ENCODE results near the gene RNF223.
"Not testable (repeated sequence)": the region's sequence is repeated elsewhere in the genome, so short reads cannot be mapped to it uniquely, and the experiment has no call there.

The RNF223 gene

DNA sequence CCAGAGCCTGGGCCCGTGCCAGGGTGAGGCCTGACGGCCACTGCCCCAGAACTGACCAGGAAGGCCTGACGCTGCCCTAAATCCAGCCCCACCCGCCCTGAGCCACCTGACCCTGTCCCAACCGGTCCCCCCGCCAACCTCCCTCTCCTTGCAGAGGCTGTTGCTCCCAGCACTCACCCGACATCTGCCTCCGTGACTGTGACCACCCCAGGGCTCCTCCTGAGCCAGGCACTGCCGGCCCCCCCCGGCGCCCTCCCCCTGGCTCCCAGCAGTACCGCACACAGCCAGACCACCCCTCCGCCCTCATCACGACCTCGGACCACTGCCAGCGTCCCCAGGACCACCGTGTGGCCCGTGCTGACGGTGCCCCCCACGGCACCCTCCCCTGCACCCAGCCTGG lies 27.9 kb downstream of the RNF223 start:
- DNase-seq (ENCODE audit: low read depth): no peak

DNA sequence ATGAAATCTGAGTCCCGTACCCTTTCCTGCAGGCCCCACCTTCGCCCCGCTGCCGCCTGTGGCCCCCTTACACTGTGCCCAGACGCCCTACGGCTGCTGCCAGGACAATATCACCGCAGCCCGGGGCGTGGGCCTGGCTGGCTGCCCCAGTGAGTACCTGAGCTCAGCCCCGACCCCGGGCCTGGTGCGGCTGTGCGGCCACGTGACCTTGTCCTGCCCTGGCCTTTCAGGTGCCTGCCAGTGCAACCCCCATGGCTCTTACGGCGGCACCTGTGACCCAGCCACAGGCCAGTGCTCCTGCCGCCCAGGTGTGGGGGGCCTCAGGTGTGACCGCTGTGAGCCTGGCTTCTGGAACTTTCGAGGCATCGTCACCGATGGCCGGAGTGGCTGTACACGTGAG lies 29.0 kb downstream of the RNF223 start:
- DNase-seq (ENCODE audit: low read depth): no peak

DNA sequence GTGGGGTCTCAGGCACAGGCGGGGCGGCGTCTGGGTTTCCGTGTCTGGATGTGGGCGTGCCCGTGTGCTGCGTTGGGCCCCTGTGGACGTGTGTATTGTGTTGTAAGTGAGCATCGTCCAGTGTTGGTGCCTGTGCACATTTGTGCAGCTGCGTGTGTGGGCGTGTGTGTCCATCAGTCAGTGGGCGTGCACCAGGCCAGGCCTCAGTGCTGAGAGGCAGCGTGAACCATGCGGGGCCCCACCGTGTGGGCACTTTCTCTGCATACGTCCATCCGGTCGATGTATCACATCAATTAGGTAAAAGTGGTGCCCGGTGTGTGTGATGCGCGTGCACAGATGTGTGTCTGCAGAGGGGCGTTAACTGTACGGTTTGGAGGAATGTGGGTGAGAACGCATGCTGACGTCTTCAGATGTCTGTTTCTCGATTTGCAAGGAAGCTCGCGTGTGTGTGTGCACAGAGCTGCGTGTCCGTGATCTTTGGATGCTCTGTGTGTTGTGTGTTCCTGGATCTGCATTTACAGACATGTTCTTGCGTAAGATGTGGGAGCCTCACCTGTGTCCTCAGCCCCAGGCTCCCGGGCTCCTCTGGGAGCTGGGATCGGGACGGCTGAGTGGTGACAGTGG lies 29.5 kb downstream of the RNF223 start:
- DNase-seq (ENCODE audit: low read depth): no peak

DNA sequence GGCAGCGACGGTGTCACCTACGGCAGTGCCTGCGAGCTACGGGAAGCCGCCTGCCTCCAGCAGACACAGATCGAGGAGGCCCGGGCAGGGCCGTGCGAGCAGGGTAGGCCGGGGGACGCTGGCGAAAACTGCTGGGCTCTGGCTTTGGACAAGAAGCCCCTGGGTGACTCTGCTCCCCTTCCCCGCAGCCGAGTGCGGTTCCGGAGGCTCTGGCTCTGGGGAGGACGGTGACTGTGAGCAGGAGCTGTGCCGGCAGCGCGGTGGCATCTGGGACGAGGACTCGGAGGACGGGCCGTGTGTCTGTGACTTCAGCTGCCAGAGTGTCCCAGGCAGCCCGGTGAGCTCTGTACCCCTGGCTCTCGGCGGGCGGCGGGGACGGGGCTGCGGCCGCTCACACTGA lies 30.2 kb downstream of the RNF223 start:
- DNase-seq (ENCODE audit: low read depth): no peak

DNA sequence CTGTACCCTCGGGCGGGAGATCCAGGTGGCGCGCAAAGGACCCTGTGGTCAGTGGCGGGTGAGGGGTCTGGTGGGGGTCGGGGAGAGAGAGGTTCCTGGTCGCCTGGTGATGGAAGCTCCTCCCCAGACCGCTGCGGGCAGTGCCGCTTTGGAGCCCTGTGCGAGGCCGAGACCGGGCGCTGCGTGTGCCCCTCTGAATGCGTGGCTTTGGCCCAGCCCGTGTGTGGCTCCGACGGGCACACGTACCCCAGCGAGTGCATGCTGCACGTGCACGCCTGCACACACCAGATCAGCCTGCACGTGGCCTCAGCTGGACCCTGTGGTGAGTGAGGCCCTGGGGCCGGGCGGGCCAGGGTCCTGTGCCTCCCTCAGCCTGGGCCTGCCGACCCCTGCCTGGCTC lies 30.7 kb downstream of the RNF223 start:
- DNase-seq (ENCODE audit: low read depth): no peak

DNA sequence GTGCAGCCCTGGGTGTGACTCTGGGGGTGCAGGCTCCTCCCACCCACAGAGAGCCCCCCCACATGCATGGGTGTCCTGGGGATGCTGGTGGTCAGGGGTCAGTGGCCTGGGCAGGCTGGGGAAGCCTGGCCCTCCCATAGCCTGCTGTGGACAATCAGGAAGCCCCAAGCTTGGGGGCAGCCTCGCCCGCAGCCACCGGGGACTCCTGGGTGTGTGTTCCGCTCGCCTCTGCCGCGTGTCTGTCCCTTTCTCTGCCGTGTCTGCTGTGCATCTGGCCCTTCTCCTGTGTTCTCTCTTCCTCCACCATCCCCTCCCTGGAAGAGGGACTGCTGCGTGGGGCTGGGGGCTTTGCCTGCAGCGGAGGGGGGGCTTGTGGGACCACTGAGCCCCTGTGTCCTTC lies 31.3 kb downstream of the RNF223 start:
- DNase-seq (ENCODE audit: low read depth): no peak

DNA sequence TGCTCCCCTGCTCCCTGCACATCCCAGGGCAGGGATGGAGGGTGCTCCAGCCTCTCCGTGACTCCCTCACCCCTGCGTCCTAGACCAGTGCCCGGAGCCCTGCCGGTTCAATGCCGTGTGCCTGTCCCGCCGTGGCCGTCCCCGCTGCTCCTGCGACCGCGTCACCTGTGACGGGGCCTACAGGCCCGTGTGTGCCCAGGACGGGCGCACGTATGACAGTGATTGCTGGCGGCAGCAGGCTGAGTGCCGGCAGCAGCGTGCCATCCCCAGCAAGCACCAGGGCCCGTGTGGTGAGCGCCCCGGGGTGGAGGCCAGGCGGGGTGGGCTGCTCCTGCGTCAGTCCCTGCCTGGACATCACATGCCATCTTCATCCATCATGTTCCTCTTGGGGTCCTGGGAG lies 32.2 kb downstream of the RNF223 start:
- no peak for DNase-seq (ENCODE audit: low read depth)

DNA sequence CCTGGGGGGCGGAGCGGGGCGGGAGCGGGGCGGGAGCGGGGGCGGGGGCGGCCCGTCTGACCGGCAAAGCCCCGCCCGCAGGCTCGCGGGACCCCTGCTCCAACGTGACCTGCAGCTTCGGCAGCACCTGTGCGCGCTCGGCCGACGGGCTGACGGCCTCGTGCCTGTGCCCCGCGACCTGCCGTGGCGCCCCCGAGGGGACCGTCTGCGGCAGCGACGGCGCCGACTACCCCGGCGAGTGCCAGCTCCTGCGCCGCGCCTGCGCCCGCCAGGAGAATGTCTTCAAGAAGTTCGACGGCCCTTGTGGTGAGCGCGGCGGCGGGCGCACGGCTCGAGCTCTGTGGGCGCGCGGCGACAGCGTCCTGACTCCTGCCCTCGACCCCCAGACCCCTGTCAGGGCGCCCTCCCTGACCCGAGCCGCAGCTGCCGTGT lies 33.0 kb downstream of the RNF223 start:
- DNase-seq (ENCODE audit: low read depth): no peak

DNA sequence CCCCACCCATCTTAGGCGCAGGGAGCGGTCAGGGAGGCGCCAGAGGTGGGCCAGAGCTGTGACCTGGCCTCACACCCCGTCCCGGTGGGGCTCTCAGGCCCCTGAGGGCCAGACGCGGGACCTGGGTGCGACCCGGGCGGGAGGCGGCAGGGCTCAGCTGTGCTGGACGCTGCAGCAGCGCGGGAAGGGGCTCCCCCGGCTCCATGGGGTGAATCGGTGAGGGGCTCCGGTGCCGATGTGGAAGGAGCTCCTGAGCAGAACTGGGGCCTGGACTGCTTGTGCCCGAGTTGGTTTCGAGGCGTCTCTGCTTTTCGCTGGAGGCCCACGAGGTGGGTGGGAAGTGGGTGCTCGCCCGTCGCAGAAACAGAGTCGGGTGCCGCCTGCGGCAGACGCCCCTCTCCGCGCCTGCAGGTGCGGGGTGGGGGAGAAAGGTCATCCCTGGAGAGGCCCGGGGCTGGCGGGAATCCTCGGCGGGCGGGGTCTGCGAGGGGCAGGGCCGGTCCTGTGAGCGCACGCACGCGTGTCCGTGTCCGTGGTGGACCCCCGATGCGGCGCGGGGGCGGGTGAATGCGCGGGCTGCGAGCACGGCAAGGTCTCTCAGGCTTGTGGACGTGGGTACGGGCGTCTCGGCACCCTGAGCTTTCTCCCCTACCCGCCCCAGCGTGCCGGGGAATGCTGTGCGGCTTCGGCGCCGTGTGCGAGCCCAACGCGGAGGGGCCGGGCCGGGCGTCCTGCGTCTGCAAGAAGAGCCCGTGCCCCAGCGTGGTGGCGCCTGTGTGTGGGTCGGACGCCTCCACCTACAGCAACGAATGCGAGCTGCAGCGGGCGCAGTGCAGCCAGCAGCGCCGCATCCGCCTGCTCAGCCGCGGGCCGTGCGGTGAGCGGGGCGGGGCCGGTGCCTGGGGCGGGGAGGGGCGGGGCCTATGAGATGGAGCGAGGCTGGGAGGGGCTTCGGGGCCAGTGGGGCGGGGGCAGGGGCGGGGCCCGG lies 33.8 kb downstream of the RNF223 start:
- no peak for DNase-seq (ENCODE audit: low read depth)

DNA sequence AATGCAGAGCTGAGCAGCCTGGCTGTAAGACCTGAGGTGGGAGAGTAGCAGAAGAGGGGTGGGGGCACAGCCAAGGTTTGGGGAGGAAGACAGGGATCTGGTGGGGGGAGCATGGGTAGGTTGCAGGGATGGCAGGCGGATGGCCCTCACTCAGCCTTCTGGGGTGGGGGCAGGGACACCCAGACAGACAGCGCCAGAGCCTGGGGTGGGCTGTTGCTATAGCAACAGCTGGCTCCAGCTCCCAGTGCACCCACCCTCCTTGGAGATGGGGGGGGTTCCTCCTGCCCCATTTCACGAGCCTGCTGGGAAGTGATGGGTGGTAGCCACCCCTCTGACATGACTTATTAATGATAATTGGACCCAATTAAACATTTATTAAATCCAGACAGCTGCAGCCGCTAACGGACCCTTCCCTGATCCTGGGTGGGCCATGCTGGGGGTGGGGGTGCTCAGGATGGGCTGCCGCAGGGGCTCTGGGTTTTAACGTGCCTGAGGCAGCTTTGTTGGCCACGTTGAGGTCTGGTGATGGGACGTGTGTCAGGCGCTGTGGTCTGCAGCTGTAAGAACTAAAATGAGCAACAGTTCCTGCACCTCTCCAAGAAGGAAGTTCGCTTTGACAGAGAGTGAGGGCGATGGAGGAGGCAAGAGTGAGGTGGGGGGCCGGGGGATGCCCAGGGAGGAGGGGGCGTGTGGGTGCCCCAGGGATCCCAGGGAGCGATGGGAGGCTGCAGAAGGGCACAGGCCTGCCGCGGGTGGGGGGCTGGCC lies 34.8 kb downstream of the RNF223 start:
- no peak for DNase-seq (ENCODE audit: low read depth)

DNA sequence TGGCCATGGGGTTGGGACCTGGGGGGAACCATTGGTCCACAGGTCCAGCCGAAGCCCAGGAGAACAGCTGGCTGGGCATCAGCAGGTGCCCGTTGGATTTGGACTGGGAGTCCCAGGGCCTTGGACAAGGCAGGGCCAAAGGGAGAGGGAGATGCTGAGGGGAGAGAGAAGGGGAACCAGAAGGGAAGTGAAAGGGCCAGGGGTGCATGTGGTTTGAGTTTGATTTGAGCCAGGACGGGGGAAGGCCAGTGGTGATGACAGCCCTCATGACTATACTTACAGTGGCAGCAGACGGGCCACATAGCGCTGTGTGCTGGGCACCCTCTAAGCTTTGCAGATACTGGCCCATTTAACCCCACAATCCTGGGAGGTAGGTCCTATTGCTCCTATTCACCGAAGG lies 35.4 kb downstream of the RNF223 start:
- no peak for DNase-seq (ENCODE audit: low read depth)

DNA sequence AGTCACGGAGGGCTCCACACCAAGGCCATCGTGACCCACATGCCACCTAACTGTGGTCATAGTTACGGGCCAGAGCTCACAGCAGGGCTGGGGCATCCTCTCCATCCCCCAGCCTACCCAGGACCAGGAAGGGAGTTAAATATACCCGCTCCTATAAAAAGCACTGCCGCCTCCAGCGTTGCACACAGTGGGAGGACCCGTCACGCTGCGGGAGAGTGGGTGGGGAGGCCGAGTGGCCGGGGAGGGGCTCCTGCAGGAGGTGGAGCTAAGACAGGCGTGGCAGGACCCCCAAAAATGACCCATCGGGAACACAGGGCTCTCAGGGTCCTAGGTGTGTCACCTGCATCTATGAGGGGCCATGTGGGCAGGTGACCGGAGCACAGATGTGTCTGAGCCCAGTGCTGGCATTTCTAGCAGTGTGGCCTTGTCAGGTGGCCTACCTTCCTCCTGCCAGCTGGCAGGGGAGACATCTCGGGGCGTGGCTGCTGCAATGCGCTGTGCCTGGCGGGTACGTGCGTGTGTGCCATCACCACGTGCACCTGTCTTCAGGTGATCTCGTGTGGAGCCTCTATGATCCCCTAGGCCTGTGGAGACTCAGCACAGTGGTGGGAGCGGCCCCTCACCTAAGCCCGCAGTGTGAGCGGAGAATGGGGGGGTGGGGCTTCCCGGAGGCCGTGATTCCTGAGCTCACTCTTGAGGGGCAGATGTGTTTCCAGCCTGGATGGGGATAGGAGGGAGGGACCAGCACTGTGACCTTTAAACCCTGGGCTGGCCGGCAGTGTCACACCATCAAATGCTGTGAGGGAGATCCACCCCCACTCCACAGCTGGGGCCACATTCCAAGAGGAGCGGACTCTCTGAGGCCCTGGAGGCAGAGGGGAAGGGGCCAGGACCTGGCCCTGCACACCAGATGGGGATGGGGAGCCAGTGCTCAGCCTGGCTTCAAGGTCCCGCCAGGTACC lies 36.5 kb downstream of the RNF223 start:
- DNase-seq (ENCODE audit: low read depth): no peak

DNA sequence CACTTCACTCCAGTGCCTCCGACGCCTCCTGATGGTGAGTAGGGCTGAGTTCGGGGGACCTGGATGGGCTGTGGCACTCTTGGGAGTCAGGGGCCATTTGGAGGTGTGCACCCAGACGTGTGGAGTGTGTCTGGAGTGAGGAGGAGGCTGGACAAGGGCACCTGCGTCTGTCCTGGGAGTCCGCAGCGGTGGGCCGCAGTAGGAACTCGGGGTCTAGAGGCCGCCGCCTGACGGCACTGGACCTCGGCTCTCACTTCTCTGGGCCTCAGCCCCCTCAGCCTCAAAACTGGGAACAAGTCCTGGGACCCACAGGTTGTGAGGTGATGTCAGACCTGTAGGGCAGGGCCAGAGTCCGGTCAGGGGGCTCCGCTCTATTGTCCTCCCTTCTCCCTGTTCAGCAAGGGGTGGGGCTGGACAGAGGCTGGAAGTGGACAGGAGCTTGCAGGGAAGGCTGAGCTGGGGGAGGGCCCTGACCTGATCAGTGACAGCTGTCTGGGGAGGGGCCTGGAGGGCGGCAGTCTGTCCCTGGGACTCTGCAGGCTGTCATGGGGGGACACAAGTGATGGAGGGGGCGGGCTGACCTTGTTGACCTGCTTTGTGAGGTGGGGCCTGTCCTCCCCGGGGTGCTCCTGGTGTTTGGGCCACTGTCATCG lies 38.7 kb downstream of the RNF223 start:
- no peak for DNase-seq (ENCODE audit: low read depth)

DNA sequence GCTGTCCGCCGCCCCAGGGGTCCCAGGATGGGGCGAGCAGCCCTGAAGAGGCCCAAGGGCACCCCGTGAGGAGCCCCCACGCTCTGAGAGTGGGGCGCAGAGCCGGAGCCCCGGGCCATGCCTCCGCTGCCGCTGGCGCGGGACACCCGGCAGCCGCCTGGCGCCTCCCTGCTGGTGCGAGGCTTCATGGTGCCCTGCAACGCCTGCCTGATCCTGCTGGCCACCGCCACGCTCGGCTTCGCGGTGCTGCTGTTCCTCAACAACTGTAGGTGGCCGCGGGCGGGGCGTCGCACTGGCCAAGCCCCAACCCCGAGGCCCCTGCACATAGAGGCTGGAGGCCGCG lies 39.7 kb downstream of the RNF223 start:
- no peak for DNase-seq (ENCODE audit: low read depth)

DNA sequence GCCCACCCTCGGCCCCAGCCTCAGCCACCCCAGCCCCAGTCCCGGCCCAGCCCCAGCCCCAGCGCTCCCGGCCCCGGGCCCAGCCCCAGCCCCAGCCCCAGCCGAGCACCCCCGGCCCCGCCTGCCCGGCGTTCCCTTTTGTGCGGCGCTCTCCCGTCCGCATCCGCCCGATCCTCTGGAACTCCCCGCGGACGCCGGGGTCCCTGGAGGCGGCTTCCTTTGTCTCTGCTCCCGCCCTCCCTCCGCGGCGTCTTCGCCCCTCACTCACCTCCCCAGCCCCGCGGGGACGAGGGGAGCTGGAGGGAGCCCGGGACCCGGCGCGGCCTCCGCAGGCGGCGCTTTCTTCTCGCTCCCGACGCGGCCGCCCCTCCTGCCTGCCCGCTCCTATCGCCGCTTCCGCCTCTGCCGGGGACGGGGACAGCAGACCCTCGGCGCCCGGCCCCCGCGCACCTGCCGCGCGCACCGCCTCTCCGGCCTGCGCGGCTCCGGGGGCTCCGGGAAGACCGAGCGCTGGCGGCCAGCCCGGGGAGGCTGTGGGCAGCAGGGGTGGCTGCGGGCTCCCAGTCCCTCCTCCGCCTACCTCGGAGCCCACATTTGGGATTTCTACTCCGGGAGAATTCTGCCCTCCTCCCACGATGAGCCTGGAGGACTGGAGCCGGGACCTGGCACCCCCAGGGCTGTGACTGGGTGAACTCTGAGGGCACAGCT lies 40.2 kb downstream of the RNF223 start:
- DNase-seq (ENCODE audit: low read depth): no peak

DNA sequence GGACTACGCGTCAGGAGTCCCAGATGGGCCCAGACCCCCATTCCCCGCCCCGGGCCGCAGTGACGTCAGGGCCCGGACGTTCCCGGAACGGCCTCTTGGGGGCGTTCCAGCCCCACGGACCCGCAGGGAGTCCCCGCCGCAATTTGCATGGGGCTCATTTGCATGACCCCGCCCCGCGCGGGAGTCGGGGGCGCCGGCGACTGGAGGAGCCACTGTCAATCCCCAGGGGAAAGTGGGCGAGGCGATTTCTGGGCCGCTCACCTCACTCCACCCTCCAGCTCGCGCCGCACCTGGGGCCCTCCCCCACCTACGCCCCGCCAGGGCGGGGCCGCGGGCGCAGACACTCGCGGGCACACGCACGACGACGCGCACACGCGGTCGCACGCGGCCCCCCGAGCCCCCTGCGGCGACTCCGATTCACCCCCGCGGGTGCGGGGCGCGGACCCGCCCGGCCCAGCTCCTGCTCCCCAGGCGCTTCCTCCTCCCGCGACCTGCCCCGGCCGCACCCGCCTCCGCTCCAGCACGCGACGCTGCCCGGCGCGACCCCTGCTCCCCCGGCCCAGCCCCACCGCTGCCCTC lies 41.0 kb downstream of the RNF223 start:
- no peak for DNase-seq (ENCODE audit: low read depth)

DNA sequence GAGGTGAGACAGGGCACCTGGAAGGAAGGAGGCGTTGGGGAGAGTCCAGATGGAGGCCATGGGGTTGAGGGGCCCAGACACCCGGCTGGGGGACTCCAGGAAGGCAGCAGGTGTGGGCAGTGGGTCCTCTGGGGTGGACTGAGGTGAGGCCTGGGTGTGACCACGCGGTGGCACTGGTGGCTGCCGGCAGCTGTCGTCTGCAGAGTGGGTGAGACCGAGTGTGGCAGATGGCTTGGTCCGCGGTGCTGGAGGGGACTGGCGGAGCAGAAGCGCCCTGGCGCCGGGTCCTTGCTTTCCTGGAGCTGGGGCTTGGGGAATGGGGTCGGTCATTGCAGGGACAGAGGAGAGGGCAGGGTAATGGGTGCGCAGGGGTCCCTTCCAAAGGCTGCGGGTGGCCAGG lies 41.7 kb downstream of the RNF223 start:
- no peak for DNase-seq (ENCODE audit: low read depth)

DNA sequence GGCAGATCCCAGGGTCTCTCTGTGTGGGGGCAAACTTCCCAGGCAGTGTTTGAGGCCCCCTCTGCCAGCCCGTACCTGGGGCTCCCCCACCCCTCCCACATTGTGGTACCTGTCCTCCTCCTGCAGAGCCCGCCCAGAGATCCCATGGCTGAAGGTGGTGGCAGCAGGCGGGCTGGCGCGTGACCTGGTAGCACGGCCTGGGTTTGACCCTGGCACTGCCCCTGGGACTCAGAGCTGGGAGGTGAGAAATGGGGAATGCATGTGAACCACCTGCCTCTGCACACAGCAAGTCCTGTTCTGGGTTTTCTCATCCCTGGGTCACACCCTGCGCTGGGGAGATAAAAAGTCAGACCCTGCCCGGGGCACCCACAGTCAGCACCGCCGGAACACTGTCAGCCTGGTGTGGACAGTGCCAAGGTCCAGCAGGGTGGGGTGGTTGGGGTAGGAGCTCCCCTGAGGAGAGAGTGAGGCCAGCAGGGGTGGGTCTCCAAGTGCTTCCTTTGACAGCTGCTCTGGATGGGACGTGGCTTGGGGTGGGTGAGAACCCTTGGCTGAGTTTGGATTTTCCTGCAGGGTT lies 42.4 kb downstream of the RNF223 start:
- DNase-seq (ENCODE audit: low read depth): no peak

DNA sequence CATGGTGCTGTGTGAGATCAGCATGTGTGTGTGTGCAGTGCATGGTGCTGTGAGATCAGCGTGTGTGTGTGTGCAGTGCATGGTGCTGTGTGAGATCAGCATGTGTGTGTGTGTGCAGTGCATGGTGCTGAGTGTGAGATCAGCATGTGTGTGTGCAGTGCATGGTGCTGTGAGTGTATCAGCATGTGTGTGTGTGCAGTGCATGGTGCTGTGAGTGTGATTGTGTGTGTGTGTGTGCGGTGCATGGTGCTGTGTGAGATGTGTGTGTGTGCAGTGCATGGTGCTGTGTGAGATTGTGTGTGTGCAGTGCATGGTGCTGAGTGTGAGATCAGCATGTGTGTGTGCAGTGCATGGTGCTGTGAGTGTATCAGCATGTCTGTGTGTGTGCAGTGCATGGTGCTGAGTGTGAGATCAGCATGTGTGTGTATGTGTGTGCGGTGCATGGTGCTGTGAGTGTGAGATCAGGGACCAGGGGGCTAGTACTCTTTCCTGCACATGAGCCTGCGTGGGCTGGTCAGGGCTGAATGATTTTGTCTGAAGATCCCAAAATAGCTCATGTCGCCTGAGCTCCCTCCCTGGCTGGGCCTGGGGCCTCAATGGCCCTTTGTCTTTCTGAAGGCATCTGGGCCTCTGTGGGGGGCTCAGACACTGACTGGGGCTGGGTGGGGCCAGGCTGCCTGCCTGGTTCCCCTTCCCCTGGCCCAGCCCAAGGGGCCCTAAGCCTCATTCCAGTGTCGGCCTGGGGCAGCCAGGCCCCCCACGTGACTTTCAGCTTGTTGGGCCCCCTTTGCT lies 43.0 kb downstream of the RNF223 start:
- not testable (repeated sequence) for DNase-seq (ENCODE audit: low read depth)

Data from HS-5 (cell line).